ENCODE results near the gene VPS37B.

The VPS37B gene

GRCh38 chr12:122920687-122921086 is 24.8 kb upstream of the VPS37B start:
- H3K9me3 ChIP-seq (ENCODE audit: insufficient read depth, low read length) = no peaks in the 10 kb centered on the region
- no peak overlapping the region for H3K9ac ChIP-seq (ENCODE audit: low read length)
- TF ChIP-seq EZH2phosphoT487 (IDR thresholded peaks at IDR 0.05; ENCODE audit: low read depth) (no peak), CTCF (IDR thresholded peaks at IDR 0.05; ENCODE audit: low read depth, low read length) (no peak)
- H3K27me3 ChIP-seq (ENCODE audit: low read depth, low read length) = peaks cover 7% of the 10 kb centered on the region; the same call in 1 of the 2 replicates
- H2AFZ ChIP-seq (ENCODE audit: low read depth, low read length) = no peak overlapping the region
- H3K4me2 ChIP-seq (ENCODE audit: low read length) = no peak overlapping the region
- no peaks in the 10 kb centered on the region for H3K36me3 ChIP-seq (replicated peaks; ENCODE audit: low read depth, low read length)
- no peaks in the 10 kb centered on the region for H3K79me2 ChIP-seq (ENCODE audit: low read length)
- no peaks in the 10 kb centered on the region for H3K4me1 ChIP-seq (ENCODE audit: low read length)
- H4K20me1 ChIP-seq (ENCODE audit: insufficient read depth, low read length) = no peaks in the 10 kb centered on the region
- H3K4me3 ChIP-seq (ENCODE audit: low read length) = no peak overlapping the region
- H3K27ac ChIP-seq (ENCODE audit: low read length) = no peak overlapping the region

- Histone ChIP-seq H2AFZ (ENCODE audit: low read depth, low read length) (no peak overlapping the region), H3K27ac (ENCODE audit: low read length) (no peak overlapping the region), H3K9me3 (ENCODE audit: insufficient read depth, low read length) (no peaks in the 10 kb centered on the region), H3K4me3 (ENCODE audit: low read length) (no peak overlapping the region), H3K4me2 (ENCODE audit: low read length) (no peak overlapping the region), H4K20me1 (ENCODE audit: insufficient read depth, low read length) (no peaks in the 10 kb centered on the region), H3K4me1 (ENCODE audit: low read length) (no peaks in the 10 kb centered on the region), H3K79me2 (ENCODE audit: low read length) (no peaks in the 10 kb centered on the region), H3K27me3 (ENCODE audit: low read depth, low read length) (no peaks in the 10 kb centered on the region), H3K36me3 (replicated peaks; ENCODE audit: low read depth, low read length) (no peaks in the 10 kb centered on the region), H3K9ac (ENCODE audit: low read length) (no peak overlapping the region)
- TF ChIP-seq EZH2phosphoT487 (IDR thresholded peaks at IDR 0.05; ENCODE audit: low read depth) (no peak), CTCF (IDR thresholded peaks at IDR 0.05; ENCODE audit: low read depth, low read length) (no peak)
Measured at GRCh38 chr12:122918827-122919226, 22.9 kb upstream of the VPS37B start.

- Histone ChIP-seq H3K9me3 (ENCODE audit: insufficient read depth, low read length) (no peaks in the 10 kb centered on the region), H4K20me1 (ENCODE audit: insufficient read depth, low read length) (no peaks in the 10 kb centered on the region), H3K79me2 (ENCODE audit: low read length) (no peaks in the 10 kb centered on the region), H3K27ac (ENCODE audit: low read length) (no peak overlapping the region), H3K4me1 (ENCODE audit: low read length) (no peaks in the 10 kb centered on the region), H3K4me3 (ENCODE audit: low read length) (no peak overlapping the region), H2AFZ (ENCODE audit: low read depth, low read length) (no peak overlapping the region), H3K9ac (ENCODE audit: low read length) (no peak overlapping the region), H3K27me3 (ENCODE audit: low read depth, low read length) (no peaks in the 10 kb centered on the region), H3K4me2 (ENCODE audit: low read length) (no peak overlapping the region), H3K36me3 (replicated peaks; ENCODE audit: low read depth, low read length) (no peaks in the 10 kb centered on the region)
- TF ChIP-seq CTCF (IDR thresholded peaks at IDR 0.05; ENCODE audit: low read depth, low read length) (no peak), EZH2phosphoT487 (IDR thresholded peaks at IDR 0.05; ENCODE audit: low read depth) (no peak)
Measured at GRCh38 chr12:122917507-122918121, 21.7 kb upstream of the VPS37B start.

GRCh38 chr12:122909442-122910288 is 13.7 kb upstream of the VPS37B start:
- Histone ChIP-seq H3K4me3 (ENCODE audit: low read length) (no peak overlapping the region), H3K4me2 (ENCODE audit: low read length) (no peak overlapping the region), H3K27me3 (ENCODE audit: low read depth, low read length) (peaks cover 8% of the 10 kb centered on the region; the same call in 1 of the 2 replicates), H3K79me2 (ENCODE audit: low read length) (no peaks in the 10 kb centered on the region), H3K9ac (ENCODE audit: low read length) (no peak overlapping the region), H3K36me3 (replicated peaks; ENCODE audit: low read depth, low read length) (no peaks in the 10 kb centered on the region), H3K4me1 (ENCODE audit: low read length) (no peaks in the 10 kb centered on the region), H3K27ac (ENCODE audit: low read length) (no peak overlapping the region), H4K20me1 (ENCODE audit: insufficient read depth, low read length) (no peaks in the 10 kb centered on the region), H3K9me3 (ENCODE audit: insufficient read depth, low read length) (no peaks in the 10 kb centered on the region), H2AFZ (ENCODE audit: low read depth, low read length) (no peak overlapping the region)
- TF ChIP-seq EZH2phosphoT487 (IDR thresholded peaks at IDR 0.05; ENCODE audit: low read depth) = no peak
- no peak for TF ChIP-seq CTCF (IDR thresholded peaks at IDR 0.05; ENCODE audit: low read depth, low read length)
